Fibroblast of lung (primary cell): Measurements from ENCODE around the gene ZG16. TPM values are rescaled to one million over a fixed set of nuclear protein-coding genes. Genes with fewer than 3 reads are reported as not detected.
"Not testable (repeated sequence)": the region's sequence is repeated elsewhere in the genome, so short reads cannot be mapped to it uniquely, and the experiment has no call there.

Source experiments
- DNase-seq, 2 donors: peaks; one replicate each; pipeline versions ENCODE4 v3.0.0 to v3.0.0-alpha.2; 2010; ENCODE audit warnings: low read depth in 2 of 2
- H2AFZ ChIP-seq: 2 replicates; pipeline ENCODE4 v1.5.1; 2012; ENCODE audit warnings: low read length, control low read depth, inconsistent platforms
- H3K27ac ChIP-seq: 2 replicates; pipeline ENCODE4 v1.5.1; 2011; ENCODE audit warnings: low read length, control low read depth; ENCODE audit not compliant: insufficient read depth
- H3K27me3 ChIP-seq: 2 replicates; pipeline ENCODE4 v1.5.1; 2011; ENCODE audit warnings: mild to moderate bottlenecking, low read length; ENCODE audit not compliant: control insufficient read depth, insufficient read depth
- H3K36me3 ChIP-seq: 2 replicates; pipeline ENCODE4 v1.5.1; 2011; ENCODE audit warnings: low read length; ENCODE audit not compliant: control insufficient read depth, insufficient read depth
- H3K4me1 ChIP-seq: 2 replicates; pipeline ENCODE4 v1.5.1; 2011; ENCODE audit warnings: low read length; ENCODE audit not compliant: control insufficient read depth, insufficient read depth; ENCODE audit errors: extremely low read depth
- H3K4me2 ChIP-seq: 2 replicates; pipeline ENCODE4 v1.5.1; 2011; ENCODE audit warnings: low read length, control low read depth; ENCODE audit not compliant: insufficient read depth; ENCODE audit errors: extremely low read depth
- H3K4me3 ChIP-seq, 4 experiments: fragments of 200-600 bp in 1 of 4; sonication (generic) in 1 of 4; replicated peaks in 1 of 4; 2 replicates each; pipeline ENCODE4 v1.5.1; 2011 to 2016; ENCODE audit warnings: low read length in 4 of 4, low read depth in 3 of 4, mild to moderate bottlenecking in 3 of 4, control low read depth in 2 of 4, inconsistent platforms in 1 of 4, mixed read lengths in 1 of 4; ENCODE audit not compliant: insufficient read depth in 1 of 4; ENCODE audit errors: control extremely low read depth in 1 of 4
- H3K79me2 ChIP-seq: 2 replicates; pipeline ENCODE4 v1.5.1; 2012; ENCODE audit warnings: mild to moderate bottlenecking, low read length, inconsistent platforms; ENCODE audit not compliant: control insufficient read depth, insufficient read depth
- H3K9ac ChIP-seq: 2 replicates; pipeline ENCODE4 v1.5.1; 2011; ENCODE audit warnings: mild to moderate bottlenecking, low read length, control low read depth; ENCODE audit not compliant: insufficient read depth
- H3K9me3 ChIP-seq: 2 replicates; pipeline ENCODE4 v1.5.1; 2012; ENCODE audit warnings: low read depth, low read length; ENCODE audit not compliant: control insufficient read depth, insufficient read depth
- H4K20me1 ChIP-seq: 2 replicates; pipeline ENCODE4 v1.5.1; 2011; ENCODE audit warnings: low read length; ENCODE audit not compliant: control insufficient read depth, insufficient read depth; ENCODE audit errors: extremely low read depth
- CTCF ChIP-seq, 2 donors: IDR thresholded peaks in 1 of 2; conservative IDR thresholded peaks in 1 of 2; 1 replicate in 1 of 2; 2 replicates in 1 of 2; pipeline ENCODE4 v1.5.1; 2011 to 2012; ENCODE audit warnings: low read length in 2 of 2, control low read depth in 1 of 2, inconsistent platforms in 1 of 2, low read depth in 1 of 2, mild to moderate bottlenecking in 1 of 2
- EZH2 ChIP-seq: IDR thresholded peaks from 2 replicates; pipeline ENCODE4 v1.5.1; 2012; ENCODE audit warnings: low read length, control low read depth, mild to moderate bottlenecking; ENCODE audit errors: missing control alignments
- polyA plus RNA-seq, 2 donors: library from polyadenylated mRNA; depleted of rRNA in 1 of 2; stranded (reverse) in 1 of 2; unstranded in 1 of 2; fragments of >200 nt; gene quantifications; 2 replicates each; pipeline ENCODE4 v1.2.1, GENCODE V29; 2011 to 2012; ENCODE audit warnings: missing spikeins in 1 of 2
- total RNA-seq: library from RNA; depleted of rRNA; stranded (reverse); fragments of >200 nt; gene quantifications from 2 replicates; pipeline ENCODE4 v1.2.1, GENCODE V29; 2014

ZG16 gene
- total and polyA plus RNA-seq, 2 donors (not counting 1 experiment from before 2014, with no cell fraction given), result not detected

GRCh38 chr16:29756654-29757053 lies 21.4 kb upstream of the ZG16 start:
- Histone ChIP-seq H3K79me2 (no peaks in the 10 kb centered on the region), H3K9ac (no peak overlapping the region)
- peak in 1 of 2 donors; percentile 22 for DNase-seq

GRCh38 chr16:29757086-29757485 lies 21.0 kb upstream of the ZG16 start:
- H3K4me2 ChIP-seq, DNase-seq, H3K4me1 ChIP-seq, H4K20me1 ChIP-seq, H3K9ac ChIP-seq, H3K9me3 ChIP-seq, H3K36me3 ChIP-seq, H3K79me2 ChIP-seq, H3K4me3 ChIP-seq, H3K27me3 ChIP-seq, H3K27ac ChIP-seq, H2AFZ ChIP-seq: not testable (repeated sequence)

More at GRCh38 chr16:29756654-29757053, 21.4 kb upstream of the ZG16 start:
- no peaks in the 10 kb centered on the region for H3K36me3 ChIP-seq
- H3K27me3 ChIP-seq, result no peaks in the 10 kb centered on the region
- H2AFZ ChIP-seq, result no peak overlapping the region
- H3K4me1 ChIP-seq, result no peaks in the 10 kb centered on the region
- TF ChIP-seq CTCF (conservative IDR thresholded peaks at IDR 0.05 in 1 of 2, IDR thresholded peaks at IDR 0.05 in 1 of 2; ENCODE audit: low read depth in 1 of 2, low read length in 2 of 2), result no peak
- no peak for TF ChIP-seq EZH2
- no peak overlapping the region for H3K27ac ChIP-seq
- H3K4me2 ChIP-seq, result no peak overlapping the region
- H4K20me1 ChIP-seq, result no peaks in the 10 kb centered on the region
- H3K4me3 ChIP-seq, result no peak overlapping the region
- no peaks in the 10 kb centered on the region for H3K9me3 ChIP-seq

- DNase-seq, result peak; percentile 62 to 90
These were observed 20.0 kb upstream of the ZG16 start for GRCh38 chr16:29757950-29758466.

More at GRCh38 chr16:29757950-29758466, 20.0 kb upstream of the ZG16 start:
- H4K20me1 ChIP-seq, result no peaks in the 10 kb centered on the region
- no peak overlapping the region for H3K27ac ChIP-seq
- H3K4me3 ChIP-seq, result no peak overlapping the region
- no peak for TF ChIP-seq EZH2
- TF ChIP-seq CTCF (conservative IDR thresholded peaks at IDR 0.05 in 1 of 2, IDR thresholded peaks at IDR 0.05 in 1 of 2; ENCODE audit: low read depth in 1 of 2, low read length in 2 of 2), result peak; percentile 26 to 47
- H2AFZ ChIP-seq, result no peak overlapping the region
- H3K27me3 ChIP-seq, result no peaks in the 10 kb centered on the region
- H3K9ac ChIP-seq, result no peak overlapping the region
- H3K4me2 ChIP-seq, result no peak overlapping the region
- no peaks in the 10 kb centered on the region for H3K4me1 ChIP-seq
- H3K9me3 ChIP-seq, result no peaks in the 10 kb centered on the region
- no peaks in the 10 kb centered on the region for H3K79me2 ChIP-seq
- no peaks in the 10 kb centered on the region for H3K36me3 ChIP-seq
